SIG-M5 treated with dmso at 0.1 percent for 504 hours (cell line): ENCODE measurements around the gene RNF128.

Experiments
- DNase-seq: peaks from one replicate; lab custom pipeline; 2025; ENCODE audit not compliant: unreplicated experiment; lab: John Stamatoyannopoulos, UW

The RNF128 gene

GRCh38 chrX:106726485-106727437, at the start of gene RNF128:
Gene RNF128 (plus strand): TSS chrX:106726701. CDS start chrX:106726914, 213 bp downstream.
- no peak for DNase-seq

- DNase-seq: no peak
Measured at GRCh38 chrX:106680716-106681115, 45.8 kb upstream of the RNF128 start.

GRCh38 chrX:106684207-106684606, 42.3 kb upstream of the RNF128 start:
- no peak for DNase-seq

DNA sequence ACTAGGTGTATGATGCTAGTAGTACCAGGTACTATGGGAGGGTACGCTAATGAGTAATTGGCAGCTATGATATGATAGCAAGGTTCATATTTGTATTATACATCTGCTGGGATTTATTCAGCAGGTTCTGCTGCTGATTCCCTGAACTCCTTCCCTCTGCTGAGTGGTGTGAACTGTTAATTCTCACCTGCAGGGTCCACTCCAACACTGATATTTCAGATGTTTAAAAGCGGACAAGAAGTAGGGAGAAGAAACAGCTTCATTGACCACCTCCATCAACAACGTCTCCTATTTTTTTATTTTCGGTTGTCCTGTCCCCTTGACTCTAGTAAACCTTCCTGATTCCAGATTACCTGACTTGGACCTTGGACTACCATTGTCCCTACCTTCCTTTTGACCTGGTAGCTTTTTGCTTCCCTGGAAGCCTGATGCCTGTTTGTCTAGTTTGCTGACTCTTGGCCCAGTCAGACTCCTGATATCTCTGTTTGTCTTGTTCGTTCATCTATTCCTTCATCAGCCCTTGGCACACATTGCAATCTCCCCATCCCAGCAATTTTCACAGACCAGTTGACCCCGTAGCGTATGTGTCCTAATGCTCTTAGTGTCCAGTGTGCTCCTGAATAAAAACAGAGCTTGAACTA, 34.0 kb upstream of the RNF128 start:
- no peak for DNase-seq

GRCh38 chrX:106696502-106696901, 30.0 kb upstream of the RNF128 start:
- DNase-seq: no peak

- DNase-seq: no peak
Measured at GRCh38 chrX:106698693-106699092, 27.8 kb upstream of the RNF128 start.

- no peak for DNase-seq
Measured at GRCh38 chrX:106702636-106703035, 23.9 kb upstream of the RNF128 start.

DNA sequence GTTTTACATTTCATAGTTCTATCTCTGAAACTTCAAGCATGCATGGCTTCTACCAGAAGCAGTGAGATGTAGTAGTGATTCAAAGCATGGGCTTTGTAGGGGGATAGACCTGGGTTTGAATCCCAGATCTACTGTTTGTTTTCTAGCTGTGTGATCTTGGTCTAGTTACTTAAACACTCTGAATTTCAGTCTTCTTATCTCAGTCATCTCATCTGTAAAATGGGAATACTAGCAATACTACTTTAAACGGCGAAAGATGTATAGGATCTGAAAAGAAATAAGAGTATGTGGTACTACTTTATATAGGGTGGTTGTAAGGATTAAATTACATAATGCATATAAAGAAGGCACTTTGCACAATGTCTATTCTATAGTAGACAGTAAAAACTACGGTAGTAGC, 20.0 kb upstream of the RNF128 start:
- DNase-seq: no peak

- no peak for DNase-seq
Measured at GRCh38 chrX:106707771-106708454, 18.6 kb upstream of the RNF128 start.

GRCh38 chrX:106710771-106711170, 15.7 kb upstream of the RNF128 start:
- DNase-seq: no peak

DNA sequence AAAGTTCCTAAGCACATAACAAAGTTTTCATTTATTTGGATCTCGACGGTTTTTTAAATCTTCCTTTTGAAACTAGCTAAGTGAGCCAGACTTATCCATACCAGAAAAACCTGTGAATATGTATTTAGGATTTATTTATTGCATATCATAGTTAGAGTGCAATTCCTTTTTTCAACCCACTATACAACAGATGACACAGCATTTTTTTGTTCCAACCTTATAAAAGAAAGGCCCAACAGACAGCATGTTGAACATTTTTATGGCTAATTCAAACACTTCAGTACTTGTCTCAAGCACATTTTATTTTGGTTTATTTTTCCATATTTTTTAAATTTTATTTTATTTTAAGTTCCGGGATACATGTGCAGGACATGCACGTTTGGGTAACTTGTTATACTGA, 15.1 kb upstream of the RNF128 start:
- DNase-seq: no peak

- DNase-seq: no peak
Measured at GRCh38 chrX:106716004-106716403, 10.5 kb upstream of the RNF128 start.

DNA sequence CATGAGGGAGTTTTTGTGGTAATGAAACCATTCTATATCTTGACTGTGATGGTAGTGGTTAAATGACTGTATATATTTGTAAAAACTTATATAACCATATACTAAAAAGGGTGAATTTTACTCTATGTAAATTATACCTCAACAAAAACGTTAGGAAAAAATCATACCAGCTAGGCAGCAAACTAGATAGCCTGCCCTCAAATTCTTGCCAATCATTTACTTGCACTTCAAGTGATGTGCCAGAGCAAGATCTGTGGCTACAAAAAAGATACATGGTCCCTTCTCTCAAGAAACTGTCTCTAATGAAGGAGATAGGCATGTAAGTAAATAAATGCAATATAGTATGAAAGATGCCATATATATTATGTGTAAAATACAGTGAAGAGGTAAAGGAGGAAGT, 10.0 kb upstream of the RNF128 start:
- no peak for DNase-seq

DNA sequence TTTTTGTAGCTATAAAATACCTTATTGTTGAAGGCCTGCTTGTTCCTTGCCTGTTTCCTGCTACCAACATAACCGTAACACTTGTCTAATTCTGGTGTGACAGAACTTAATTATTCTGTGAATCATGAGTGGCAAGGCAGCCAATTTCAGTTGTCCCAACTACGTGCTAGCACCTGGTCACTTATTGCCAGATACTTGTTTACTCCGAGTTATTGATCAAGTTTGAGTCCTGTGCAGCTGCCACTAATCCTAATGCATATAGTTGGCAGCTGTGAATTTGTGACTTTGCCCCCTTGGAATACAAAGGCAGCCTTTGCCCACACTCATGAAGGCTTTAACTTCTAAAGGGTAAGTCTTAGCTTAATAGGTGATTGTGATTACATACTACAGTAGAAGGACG, 7.8 kb upstream of the RNF128 start:
- DNase-seq: no peak

DNA sequence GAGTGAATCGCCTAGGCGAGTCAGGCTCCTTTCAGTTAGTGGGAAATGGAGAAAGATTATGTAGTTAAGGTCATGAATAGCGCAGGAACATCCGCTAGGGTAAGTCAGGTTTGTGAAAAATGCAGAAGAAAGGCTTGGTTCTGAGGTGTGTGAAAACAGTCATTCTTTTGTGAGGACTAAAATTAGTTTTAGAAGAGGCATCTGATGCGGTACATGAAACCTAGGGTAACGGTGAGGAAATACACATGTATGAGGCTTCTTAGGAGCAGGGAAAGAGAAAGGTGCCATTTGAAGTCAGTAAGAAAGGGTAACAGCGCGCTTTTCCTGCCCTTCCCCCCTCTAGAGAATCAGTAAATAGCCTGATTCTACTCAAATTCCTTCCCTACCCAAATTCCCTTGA, 570 bp upstream of the RNF128 start:
- no peak for DNase-seq

GRCh38 chrX:106728337-106728736, 1.8 kb downstream of the RNF128 start:
- no peak for DNase-seq

DNA sequence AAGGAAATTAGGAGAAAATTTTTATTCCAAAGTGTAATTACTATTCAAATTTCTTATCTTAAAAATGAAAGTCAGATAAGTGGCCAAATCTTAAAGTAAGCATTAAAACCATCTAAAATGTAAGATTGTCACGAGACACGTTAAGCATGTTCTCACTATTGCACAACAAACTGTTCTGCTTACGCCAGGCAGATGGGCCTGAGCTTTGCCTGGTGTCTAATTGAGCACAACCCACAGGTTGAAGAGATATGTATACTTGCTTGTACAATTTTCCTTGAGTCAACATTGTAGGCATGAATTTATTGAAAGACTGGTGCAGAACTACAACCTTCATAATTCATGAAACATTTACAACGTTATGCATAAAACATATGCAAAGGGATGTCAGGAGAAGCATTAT, 3.9 kb downstream of the RNF128 start:
- DNase-seq: no peak

DNA sequence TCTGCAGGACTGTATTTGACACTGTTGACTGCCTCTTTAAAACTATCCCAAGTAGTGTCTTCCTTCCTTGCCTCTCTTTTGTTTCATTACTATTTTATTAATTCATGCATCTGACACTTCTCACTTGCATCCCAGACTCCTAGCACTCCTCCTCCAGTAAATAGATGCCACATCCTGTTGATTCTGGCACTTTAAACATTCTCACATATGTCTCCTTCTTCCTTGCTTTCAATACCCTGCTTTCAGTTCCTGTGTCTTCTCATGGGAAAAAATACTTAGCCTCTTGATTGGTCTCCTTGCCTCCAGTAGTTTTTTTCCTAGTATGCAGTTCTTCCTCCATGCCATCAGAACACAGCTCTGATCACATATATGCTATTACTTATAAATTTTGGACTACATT, 5.1 kb downstream of the RNF128 start:
- DNase-seq: no peak

DNA sequence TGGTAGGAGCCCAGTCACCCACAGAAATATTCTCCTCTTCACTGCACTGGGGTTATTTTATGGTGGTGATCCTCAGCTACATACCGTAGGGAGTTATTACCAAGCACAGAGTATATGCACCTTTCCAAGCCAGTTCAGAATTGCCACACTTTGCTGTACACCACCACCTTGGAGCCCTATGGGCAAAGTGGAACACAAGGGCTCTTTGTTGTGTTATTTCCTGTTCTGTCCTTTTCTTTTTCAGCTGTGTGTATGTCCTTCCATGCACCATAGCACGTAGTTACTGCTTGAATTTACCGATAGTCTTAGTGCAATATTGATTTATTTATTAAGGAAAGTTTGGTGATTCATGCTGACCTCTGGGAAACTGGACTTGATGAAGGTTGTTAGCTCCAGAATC, 8.3 kb downstream of the RNF128 start:
- no peak for DNase-seq

- DNase-seq: no peak
Measured at GRCh38 chrX:106740193-106740780, 13.8 kb downstream of the RNF128 start.

GRCh38 chrX:106742193-106742592, 15.7 kb downstream of the RNF128 start:
- no peak for DNase-seq
